ENCODE data around the gene PTGER4. TPM values are rescaled to one million over a fixed set of nuclear protein-coding genes. Genes with fewer than 3 reads are reported as not detected.

PTGER4 gene
- total RNA-seq, 3 donors from 2014 or later (not counting 1 experiment from before 2014, with no cell fraction given): 112 to 126 (median 117) TPM

DNA sequence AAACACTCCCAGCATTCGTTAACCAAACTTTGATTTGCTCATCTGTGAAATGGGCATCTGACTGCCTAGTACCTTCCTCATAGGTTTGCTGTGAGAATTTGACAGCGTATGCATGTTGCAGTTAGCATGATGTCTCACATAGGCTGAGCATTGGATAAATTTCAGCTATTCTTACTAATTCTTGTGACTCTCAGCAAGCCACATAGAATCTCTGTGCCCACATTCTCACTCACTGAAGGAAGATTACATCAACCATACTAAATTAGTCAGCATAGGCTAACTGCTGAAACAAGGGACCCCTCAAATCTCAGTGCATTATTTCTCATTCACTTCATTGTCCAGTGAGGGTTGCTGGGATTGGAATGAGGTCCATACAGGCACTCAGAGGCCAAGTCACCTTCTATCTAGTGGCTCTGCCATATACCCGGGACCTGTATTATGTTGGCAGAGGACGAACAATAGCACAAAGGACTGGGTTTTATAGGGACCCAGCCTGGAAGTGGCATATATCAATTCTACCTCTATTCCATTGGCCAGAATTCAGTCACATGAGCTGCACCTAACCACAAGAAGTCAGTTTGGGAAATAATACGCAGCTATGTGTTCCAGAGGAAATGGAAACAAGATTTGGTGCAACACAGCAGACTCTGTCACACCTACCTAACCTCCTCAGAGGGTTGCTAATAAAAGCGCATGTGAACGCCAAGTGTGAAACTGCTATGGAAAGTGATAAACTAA, 4.2 kb upstream of the PTGER4 start:
- no peak overlapping the region for H3K4me3 Mint-ChIP-seq

DNA sequence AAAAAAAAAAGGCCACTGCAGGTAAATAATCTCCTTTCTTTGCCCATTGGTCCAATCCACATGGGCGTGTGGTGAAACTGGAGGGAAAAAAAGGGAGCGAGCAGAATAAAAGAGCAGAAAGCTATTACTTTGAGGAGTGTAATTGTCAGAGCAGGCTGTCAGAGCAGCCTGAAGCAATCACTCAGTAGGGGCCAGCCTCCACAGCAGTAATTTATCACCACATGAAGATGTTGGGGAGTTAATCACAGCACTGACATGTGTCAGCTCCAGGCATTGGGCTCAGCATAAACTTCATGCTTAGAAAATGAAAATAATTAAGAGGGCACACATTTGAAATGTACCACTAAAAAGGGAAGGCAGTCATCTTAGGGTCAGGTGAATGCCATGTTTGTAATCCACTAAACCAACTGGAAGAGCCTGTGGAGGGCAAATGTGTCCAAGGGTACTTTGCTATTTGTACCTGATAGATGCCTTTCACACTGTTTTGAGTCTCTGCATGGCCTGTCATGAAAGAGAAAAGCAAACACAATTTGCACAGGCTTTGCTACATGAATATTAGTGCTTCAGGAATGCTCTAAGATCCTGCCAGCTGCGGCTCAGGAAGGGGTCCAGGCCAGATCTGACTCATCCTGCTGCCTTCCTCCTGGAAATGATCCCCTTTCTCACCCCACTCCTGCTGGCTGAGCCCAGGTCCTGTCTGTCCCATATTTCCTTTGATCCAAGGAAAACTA, 2.9 kb upstream of the PTGER4 start:
- no peaks in the 10 kb centered on the region for H3K27me3 ChIP-seq (ENCODE audit: control insufficient read depth, insufficient read depth, low read length)
- H3K36me3 ChIP-seq (ENCODE audit: control insufficient read depth, insufficient read depth, low read length): peaks cover 3% of the 10 kb centered on the region
- no peaks in the 10 kb centered on the region for H3K9me3 ChIP-seq (ENCODE audit: control insufficient read depth, insufficient read depth, low read length)
- H3K4me1 ChIP-seq (ENCODE audit: control insufficient read depth, insufficient read depth, low read length): peaks cover 28% of the 10 kb centered on the region
- H3K36me3 Mint-ChIP-seq: peaks cover 4% of the 10 kb centered on the region
- no peaks in the 10 kb centered on the region for H3K27me3 Mint-ChIP-seq (ENCODE audit: low read depth in 2 of 2)
- H3K9me3 Mint-ChIP-seq: no peaks in the 10 kb centered on the region
- no peak for ATAC-seq
- H3K27ac ChIP-seq (ENCODE audit: low read length): no peak overlapping the region
- H3K27ac Mint-ChIP-seq: peak overlapping the region; percentile 34 to 40
- no peak overlapping the region for H3K4me3 ChIP-seq (ENCODE audit: low read length)
- intact Hi-C loops (cut with micrococcal nuclease): no loop called here
- H3K4me1 Mint-ChIP-seq: peaks cover 68% of the 10 kb centered on the region in 2 donors
- peak overlapping the region; percentile 28 for H3K4me3 Mint-ChIP-seq
- WGBS (ENCODE audit: insufficient coverage): 95% methylated on average over 3 of the region's 3 CpGs
- TF ChIP-seq, protein P1, sequence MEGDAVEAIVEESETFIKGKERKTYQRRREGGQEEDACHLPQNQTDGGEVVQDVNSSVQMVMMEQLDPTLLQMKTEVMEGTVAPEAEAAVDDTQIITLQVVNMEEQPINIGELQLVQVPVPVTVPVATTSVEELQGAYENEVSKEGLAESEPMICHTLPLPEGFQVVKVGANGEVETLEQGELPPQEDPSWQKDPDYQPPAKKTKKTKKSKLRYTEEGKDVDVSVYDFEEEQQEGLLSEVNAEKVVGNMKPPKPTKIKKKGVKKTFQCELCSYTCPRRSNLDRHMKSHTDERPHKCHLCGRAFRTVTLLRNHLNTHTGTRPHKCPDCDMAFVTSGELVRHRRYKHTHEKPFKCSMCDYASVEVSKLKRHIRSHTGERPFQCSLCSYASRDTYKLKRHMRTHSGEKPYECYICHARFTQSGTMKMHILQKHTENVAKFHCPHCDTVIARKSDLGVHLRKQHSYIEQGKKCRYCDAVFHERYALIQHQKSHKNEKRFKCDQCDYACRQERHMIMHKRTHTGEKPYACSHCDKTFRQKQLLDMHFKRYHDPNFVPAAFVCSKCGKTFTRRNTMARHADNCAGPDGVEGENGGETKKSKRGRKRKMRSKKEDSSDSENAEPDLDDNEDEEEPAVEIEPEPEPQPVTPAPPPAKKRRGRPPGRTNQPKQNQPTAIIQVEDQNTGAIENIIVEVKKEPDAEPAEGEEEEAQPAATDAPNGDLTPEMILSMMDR (IDR thresholded peaks at IDR 0.05): no peak
- DNase-seq: no peak

More for the DNA sequence above, 4.2 kb upstream of the PTGER4 start:
- TF ChIP-seq, protein P1 (IDR thresholded peaks at IDR 0.05): no peak
- H3K27ac ChIP-seq (ENCODE audit: low read length): no peak overlapping the region
- H3K36me3 ChIP-seq (ENCODE audit: control insufficient read depth, insufficient read depth, low read length): no peaks in the 10 kb centered on the region
- Mint-ChIP-seq H3K4me1 (peaks cover 57 to 58% of the 10 kb centered on the region in 2 donors), H3K27ac (peak overlapping the region; percentile 45 to 74), H3K9me3 (no peaks in the 10 kb centered on the region), H3K27me3 (ENCODE audit: low read depth in 2 of 2) (no peaks in the 10 kb centered on the region), H3K36me3 (no peaks in the 10 kb centered on the region)
- ATAC-seq (peak; percentile 15 to 38 (median 15)), DNase-seq (peak in 1 of 2 donors; percentile 70)
- H3K9me3 ChIP-seq (ENCODE audit: control insufficient read depth, insufficient read depth, low read length): no peaks in the 10 kb centered on the region
- WGBS (ENCODE audit: insufficient coverage): 59% methylated on average over 5 of the region's 7 CpGs
- H3K27me3 ChIP-seq (ENCODE audit: control insufficient read depth, insufficient read depth, low read length): no peaks in the 10 kb centered on the region
- no peak overlapping the region for H3K4me3 ChIP-seq (ENCODE audit: low read length)
- intact Hi-C loops (cut with micrococcal nuclease): no loop called here
- peaks cover 28% of the 10 kb centered on the region for H3K4me1 ChIP-seq (ENCODE audit: control insufficient read depth, insufficient read depth, low read length)

GRCh38 chr5:40677456-40677855, 2.3 kb upstream of the PTGER4 start:
- WGBS (ENCODE audit: insufficient coverage): no CpG with 5 or more reads among the region's 2 CpGs
- Histone ChIP-seq H3K4me3 (ENCODE audit: low read length) (no peak overlapping the region), H3K9me3 (ENCODE audit: control insufficient read depth, insufficient read depth, low read length) (no peaks in the 10 kb centered on the region), H3K36me3 (ENCODE audit: control insufficient read depth, insufficient read depth, low read length) (peaks cover 3% of the 10 kb centered on the region), H3K27ac (ENCODE audit: low read length) (no peak overlapping the region), H3K4me1 (ENCODE audit: control insufficient read depth, insufficient read depth, low read length) (peaks cover 28% of the 10 kb centered on the region), H3K27me3 (ENCODE audit: control insufficient read depth, insufficient read depth, low read length) (no peaks in the 10 kb centered on the region)
- no peak for ATAC-seq
- Mint-ChIP-seq H3K36me3 (peaks cover 11% of the 10 kb centered on the region), H3K27ac (peak overlapping the region; percentile 40 to 91), H3K27me3 (ENCODE audit: low read depth in 2 of 2) (no peaks in the 10 kb centered on the region), H3K4me1 (peaks cover 72 to 74% of the 10 kb centered on the region in 2 donors), H3K9me3 (no peaks in the 10 kb centered on the region), H3K4me3 (no peak overlapping the region)
- intact Hi-C loops (cut with micrococcal nuclease): no loop called here
- DNase-seq: no peak
- TF ChIP-seq, protein P1 (IDR thresholded peaks at IDR 0.05): no peak

All from natural killer cell (primary cell).